HepG2 (cell line): ENCODE data around the gene GNB1. TPM values are rescaled to one million over a fixed set of nuclear protein-coding genes. Genes with fewer than 3 reads are reported as not detected.

Experiments
- AHR ChIP-seq: IDR thresholded peaks from 2 replicates; pipeline ENCODE4 v1.6.1; 2018; ENCODE audit warnings: missing genetic modification reagents, missing compliant biosample characterization
- EP300 ChIP-seq, 3 experiments: sonication (generic) in 1 of 3; formaldehyde crosslinking in 1 of 3; IDR thresholded peaks; 2 replicates each; pipeline versions ENCODE4 v1.5.1 to v1.6.1; 2011 to 2020; ENCODE audit warnings: low read depth in 2 of 3, low read length in 2 of 3, borderline replicate concordance in 1 of 3, improper control_type of control experiment in 1 of 3, mild to moderate bottlenecking in 1 of 3, missing genetic modification reagents in 1 of 3, moderate library complexity in 1 of 3
- KDM5B ChIP-seq: sonication (generic); formaldehyde crosslinking; IDR thresholded peaks from 2 replicates; pipeline ENCODE4 v1.4.0; 2020; ENCODE audit warnings: missing genetic modification reagents, mild to moderate bottlenecking, borderline replicate concordance
- MED8 ChIP-seq: sonication (generic); formaldehyde crosslinking; IDR thresholded peaks from 2 replicates; pipeline ENCODE4 v1.8.1; 2023; ENCODE audit warnings: mild to moderate bottlenecking, missing genetic modification reagents; ENCODE audit not compliant: insufficient replicate concordance
- MIXL1 ChIP-seq: IDR thresholded peaks from 2 replicates; pipeline ENCODE4 v1.6.1; 2016
- NFE2L1 ChIP-seq: sonication (generic); formaldehyde crosslinking; IDR thresholded peaks from 2 replicates; pipeline ENCODE4 v1.4.0; 2020; ENCODE audit warnings: missing genetic modification reagents, mild to moderate bottlenecking, borderline replicate concordance
- PRDM15 ChIP-seq: sonication (generic); formaldehyde crosslinking; IDR thresholded peaks from 2 replicates; pipeline ENCODE4 v1.4.0; 2020; ENCODE audit warnings: missing genetic modification reagents
- THRA ChIP-seq: sonication (generic); formaldehyde crosslinking; IDR thresholded peaks from 2 replicates; pipeline ENCODE4 v1.4.0; 2020; ENCODE audit warnings: missing genetic modification reagents, borderline replicate concordance
- ZKSCAN5 ChIP-seq: sonication (generic); formaldehyde crosslinking; IDR thresholded peaks from 2 replicates; pipeline ENCODE4 v1.5.1; 2020; ENCODE audit warnings: mild to moderate bottlenecking, missing genetic modification reagents
- ZNF432 ChIP-seq: sonication (generic); formaldehyde crosslinking; IDR thresholded peaks from 2 replicates; pipeline ENCODE4 v1.5.0; 2020; ENCODE audit warnings: missing genetic modification reagents, mild to moderate bottlenecking, borderline replicate concordance
- ZNF547 ChIP-seq: sonication (generic); formaldehyde crosslinking; IDR thresholded peaks from 2 replicates; pipeline ENCODE4 v1.5.1; 2020; ENCODE audit warnings: mild to moderate bottlenecking, missing genetic modification reagents
- ZNF569 ChIP-seq: sonication (generic); formaldehyde crosslinking; IDR thresholded peaks from 2 replicates; pipeline ENCODE4 v1.5.0; 2020; ENCODE audit warnings: mild to moderate bottlenecking, missing genetic modification reagents, moderate library complexity, borderline replicate concordance
- ZNF674 ChIP-seq: sonication (generic); formaldehyde crosslinking; IDR thresholded peaks from 2 replicates; pipeline ENCODE4 v1.5.0; 2020; ENCODE audit warnings: low read depth, mild to moderate bottlenecking, missing genetic modification reagents
- polyA plus RNA-seq, 8 experiments: library from polyadenylated mRNA; depleted of rRNA in 3 of 8; stranded (reverse) in 7 of 8; unstranded in 1 of 8; fragments of >200 nt; fragmentation: Illumina TruSeq in 4 of 8; extraction: Trizol in 4 of 8; gene quantifications; 2 replicates each; pipeline versions ENCODE4 v1.2.1 to v1.2.3, GENCODE V29; 2011 to 2016; ENCODE audit warnings: low read depth in 4 of 8, missing spikeins in 1 of 8, mixed read lengths in 1 of 8; ENCODE audit not compliant: insufficient read depth in 1 of 8
- total RNA-seq, 5 experiments: library from RNA; depleted of rRNA; stranded (reverse); fragments of >200 nt; fragmentation: Illumina TruSeq; extraction: Trizol; gene quantifications; 2 replicates each; pipeline ENCODE4 v1.2.3, GENCODE V29; 2016; ENCODE audit warnings: low read depth in 1 of 5
- TF ChIP-seq, protein P1 (sequence below): sonication (generic); formaldehyde crosslinking; IDR thresholded peaks from 2 replicates; pipeline ENCODE4 v1.4.0; 2020; ENCODE audit warnings: missing genetic modification reagents
- TF ChIP-seq, protein P2 (sequence below): sonication (generic); formaldehyde crosslinking; IDR thresholded peaks from 2 replicates; pipeline ENCODE4 v1.4.0; 2020; ENCODE audit warnings: mild to moderate bottlenecking, low read depth, missing genetic modification reagents
- TF ChIP-seq, protein P3 (sequence below): sonication (generic); formaldehyde crosslinking; IDR thresholded peaks from 2 replicates; pipeline ENCODE4 v1.4.0; 2020; ENCODE audit warnings: missing genetic modification reagents

GNB1 gene
- total and polyA plus RNA-seq, 2 of the 13 experiments (the other 11 are each of a cell fraction or from before 2014, with no cell fraction given): 66.2 to 327 TPM

DNA sequence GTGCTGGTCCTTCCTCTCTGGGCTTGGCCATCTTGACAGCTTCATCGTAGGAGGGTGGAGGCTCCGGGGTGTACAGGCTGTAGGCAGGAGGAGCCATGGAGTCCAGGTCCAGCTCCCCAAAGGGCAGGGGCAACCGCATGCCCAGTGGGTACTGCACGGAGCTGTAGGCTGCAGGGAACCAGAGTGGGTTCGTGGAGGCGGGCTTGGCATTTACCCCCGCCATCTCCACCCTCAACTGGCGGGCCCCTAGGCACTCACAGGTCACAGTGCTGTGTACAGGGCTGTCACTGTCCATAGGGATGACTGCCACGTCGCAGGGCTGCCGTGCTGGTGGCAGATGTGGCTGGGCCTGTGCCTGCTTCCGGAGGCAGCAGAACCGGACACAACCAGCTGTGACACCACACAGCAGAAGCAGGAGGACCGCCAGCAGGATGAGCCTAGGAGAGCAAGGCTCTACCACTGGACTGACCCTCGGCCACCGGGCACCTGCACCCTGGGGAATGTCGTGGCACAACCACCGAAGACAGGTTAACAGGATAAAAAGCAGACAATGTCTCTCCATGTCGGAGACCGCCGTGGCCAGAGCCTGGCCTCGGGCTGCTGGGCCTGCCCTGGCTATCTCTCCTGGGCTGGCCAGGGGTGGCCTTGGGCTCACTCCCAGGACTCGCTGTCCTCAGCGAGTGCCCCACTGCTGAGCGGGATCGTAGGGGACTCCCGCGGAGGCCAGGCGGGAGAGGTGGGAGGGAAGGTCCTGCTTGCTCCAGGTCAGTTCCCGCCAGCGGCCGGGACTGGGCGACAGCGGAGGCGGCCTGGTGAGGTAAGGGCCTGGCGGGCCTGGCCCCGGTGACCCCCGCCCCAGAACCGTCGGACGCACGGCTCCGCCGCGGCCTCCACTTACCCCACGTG, 27.4 kb upstream of the GNB1 start (continued):
- TF ChIP-seq ZNF674 (CRISPR knock-in tag): 0 out of 2 replicates have a peak, but pooled peaks have one; percentile 34
- no peak for TF ChIP-seq ZKSCAN5 (CRISPR knock-in tag)
- no peak for TF ChIP-seq PRDM15 (CRISPR knock-in tag)
- TF ChIP-seq KDM5B (CRISPR knock-in tag): 0 out of 2 replicates have a peak, but pooled peaks have one; percentile 34
- no peak for TF ChIP-seq AHR
- TF ChIP-seq THRA (CRISPR knock-in tag): 0 out of 2 replicates have a peak, but pooled peaks have one; percentile 24
- TF ChIP-seq MIXL1 (CRISPR knock-in tag): no peak
- no peak for TF ChIP-seq MED8 (CRISPR knock-in tag)
- no peak for TF ChIP-seq ZNF569 (CRISPR knock-in tag)
- TF ChIP-seq, protein P1, sequence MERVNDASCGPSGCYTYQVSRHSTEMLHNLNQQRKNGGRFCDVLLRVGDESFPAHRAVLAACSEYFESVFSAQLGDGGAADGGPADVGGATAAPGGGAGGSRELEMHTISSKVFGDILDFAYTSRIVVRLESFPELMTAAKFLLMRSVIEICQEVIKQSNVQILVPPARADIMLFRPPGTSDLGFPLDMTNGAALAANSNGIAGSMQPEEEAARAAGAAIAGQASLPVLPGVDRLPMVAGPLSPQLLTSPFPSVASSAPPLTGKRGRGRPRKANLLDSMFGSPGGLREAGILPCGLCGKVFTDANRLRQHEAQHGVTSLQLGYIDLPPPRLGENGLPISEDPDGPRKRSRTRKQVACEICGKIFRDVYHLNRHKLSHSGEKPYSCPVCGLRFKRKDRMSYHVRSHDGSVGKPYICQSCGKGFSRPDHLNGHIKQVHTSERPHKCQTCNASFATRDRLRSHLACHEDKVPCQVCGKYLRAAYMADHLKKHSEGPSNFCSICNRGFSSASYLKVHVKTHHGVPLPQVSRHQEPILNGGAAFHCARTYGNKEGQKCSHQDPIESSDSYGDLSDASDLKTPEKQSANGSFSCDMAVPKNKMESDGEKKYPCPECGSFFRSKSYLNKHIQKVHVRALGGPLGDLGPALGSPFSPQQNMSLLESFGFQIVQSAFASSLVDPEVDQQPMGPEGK (CRISPR knock-in tag): no peak
- no peak for TF ChIP-seq ZNF547 (CRISPR knock-in tag)
- TF ChIP-seq, protein P2, sequence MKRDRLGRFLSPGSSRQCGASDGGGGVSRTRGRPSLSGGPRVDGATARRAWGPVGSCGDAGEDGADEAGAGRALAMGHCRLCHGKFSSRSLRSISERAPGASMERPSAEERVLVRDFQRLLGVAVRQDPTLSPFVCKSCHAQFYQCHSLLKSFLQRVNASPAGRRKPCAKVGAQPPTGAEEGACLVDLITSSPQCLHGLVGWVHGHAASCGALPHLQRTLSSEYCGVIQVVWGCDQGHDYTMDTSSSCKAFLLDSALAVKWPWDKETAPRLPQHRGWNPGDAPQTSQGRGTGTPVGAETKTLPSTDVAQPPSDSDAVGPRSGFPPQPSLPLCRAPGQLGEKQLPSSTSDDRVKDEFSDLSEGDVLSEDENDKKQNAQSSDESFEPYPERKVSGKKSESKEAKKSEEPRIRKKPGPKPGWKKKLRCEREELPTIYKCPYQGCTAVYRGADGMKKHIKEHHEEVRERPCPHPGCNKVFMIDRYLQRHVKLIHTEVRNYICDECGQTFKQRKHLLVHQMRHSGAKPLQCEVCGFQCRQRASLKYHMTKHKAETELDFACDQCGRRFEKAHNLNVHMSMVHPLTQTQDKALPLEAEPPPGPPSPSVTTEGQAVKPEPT (CRISPR knock-in tag): no peak
- TF ChIP-seq, protein P3, sequence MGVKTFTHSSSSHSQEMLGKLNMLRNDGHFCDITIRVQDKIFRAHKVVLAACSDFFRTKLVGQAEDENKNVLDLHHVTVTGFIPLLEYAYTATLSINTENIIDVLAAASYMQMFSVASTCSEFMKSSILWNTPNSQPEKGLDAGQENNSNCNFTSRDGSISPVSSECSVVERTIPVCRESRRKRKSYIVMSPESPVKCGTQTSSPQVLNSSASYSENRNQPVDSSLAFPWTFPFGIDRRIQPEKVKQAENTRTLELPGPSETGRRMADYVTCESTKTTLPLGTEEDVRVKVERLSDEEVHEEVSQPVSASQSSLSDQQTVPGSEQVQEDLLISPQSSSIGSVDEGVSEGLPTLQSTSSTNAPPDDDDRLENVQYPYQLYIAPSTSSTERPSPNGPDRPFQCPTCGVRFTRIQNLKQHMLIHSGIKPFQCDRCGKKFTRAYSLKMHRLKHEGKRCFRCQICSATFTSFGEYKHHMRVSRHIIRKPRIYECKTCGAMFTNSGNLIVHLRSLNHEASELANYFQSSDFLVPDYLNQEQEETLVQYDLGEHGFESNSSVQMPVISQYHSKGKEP (CRISPR knock-in tag): no peak
- no peak for TF ChIP-seq ZNF432 (CRISPR knock-in tag)
- no peak for TF ChIP-seq NFE2L1 (CRISPR knock-in tag)
- TF ChIP-seq EP300 (IDR thresholded peaks at IDR 0.05; ENCODE audit: low read depth in 2 of 2, low read length in 2 of 2): no peak
- no peak for TF ChIP-seq EP300 (CRISPR knock-in tag; IDR thresholded peaks at IDR 0.05; ENCODE audit: borderline replicate concordance)
